Measurements from ENCODE around the gene IER3.

IER3 gene

DNA sequence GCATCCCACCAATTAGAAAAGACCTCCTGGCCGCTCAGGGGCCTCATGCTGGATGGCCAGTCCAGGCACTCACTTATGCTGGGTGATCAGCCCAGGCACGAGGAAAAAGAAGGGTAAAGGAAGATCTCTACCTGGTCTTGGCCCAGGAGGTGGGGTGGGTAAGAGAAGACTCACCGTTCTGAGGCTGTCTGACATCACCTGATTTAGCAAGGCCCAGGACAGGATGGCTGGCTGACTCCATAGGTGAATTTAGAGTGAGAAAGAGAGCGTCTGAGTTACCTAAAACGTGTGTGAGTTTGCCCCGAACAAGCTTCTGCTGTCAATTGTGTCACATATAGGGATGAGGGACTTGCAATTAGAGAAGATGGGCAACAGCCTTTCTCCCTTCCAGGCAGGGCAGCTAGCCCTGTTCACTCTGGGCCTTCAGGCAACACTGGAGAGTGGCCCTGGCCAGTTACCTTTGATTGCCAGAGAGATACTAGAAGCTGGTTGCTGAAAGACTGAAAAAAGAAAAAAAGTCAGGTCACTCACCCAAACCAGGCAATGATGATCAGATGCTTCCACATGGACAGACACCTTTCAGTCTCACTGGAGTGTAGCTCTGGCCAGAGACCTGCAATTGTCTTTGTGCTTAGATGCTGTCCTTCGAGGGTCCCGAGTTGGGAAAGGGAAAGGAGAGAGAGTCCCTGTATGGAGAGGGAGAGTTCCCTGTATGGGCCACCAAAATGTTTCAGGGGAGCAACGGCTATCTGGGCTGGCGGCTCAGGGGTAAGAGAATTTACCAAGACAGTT, 35.7 kb upstream of the IER3 start:
- Histone ChIP-seq H3K27ac (peak overlapping the region; percentile 71 to 89), H3K4me3 (no peak overlapping the region), H3K27me3 (no peaks in the 10 kb centered on the region), H3K9me3 (no peaks in the 10 kb centered on the region), H3K4me1 (peaks cover 4 to 49% (median 42%) of the 10 kb centered on the region in 4 donors), H3K36me3 (no peaks in the 10 kb centered on the region)
- TF ChIP-seq, protein P1, sequence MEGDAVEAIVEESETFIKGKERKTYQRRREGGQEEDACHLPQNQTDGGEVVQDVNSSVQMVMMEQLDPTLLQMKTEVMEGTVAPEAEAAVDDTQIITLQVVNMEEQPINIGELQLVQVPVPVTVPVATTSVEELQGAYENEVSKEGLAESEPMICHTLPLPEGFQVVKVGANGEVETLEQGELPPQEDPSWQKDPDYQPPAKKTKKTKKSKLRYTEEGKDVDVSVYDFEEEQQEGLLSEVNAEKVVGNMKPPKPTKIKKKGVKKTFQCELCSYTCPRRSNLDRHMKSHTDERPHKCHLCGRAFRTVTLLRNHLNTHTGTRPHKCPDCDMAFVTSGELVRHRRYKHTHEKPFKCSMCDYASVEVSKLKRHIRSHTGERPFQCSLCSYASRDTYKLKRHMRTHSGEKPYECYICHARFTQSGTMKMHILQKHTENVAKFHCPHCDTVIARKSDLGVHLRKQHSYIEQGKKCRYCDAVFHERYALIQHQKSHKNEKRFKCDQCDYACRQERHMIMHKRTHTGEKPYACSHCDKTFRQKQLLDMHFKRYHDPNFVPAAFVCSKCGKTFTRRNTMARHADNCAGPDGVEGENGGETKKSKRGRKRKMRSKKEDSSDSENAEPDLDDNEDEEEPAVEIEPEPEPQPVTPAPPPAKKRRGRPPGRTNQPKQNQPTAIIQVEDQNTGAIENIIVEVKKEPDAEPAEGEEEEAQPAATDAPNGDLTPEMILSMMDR (IDR thresholded peaks at IDR 0.05), result no peak
- intact Hi-C loops (cut with DNase I; ENCODE audit: low total_unique reads), result no loop called here
- DNase-seq, result no peak

DNA sequence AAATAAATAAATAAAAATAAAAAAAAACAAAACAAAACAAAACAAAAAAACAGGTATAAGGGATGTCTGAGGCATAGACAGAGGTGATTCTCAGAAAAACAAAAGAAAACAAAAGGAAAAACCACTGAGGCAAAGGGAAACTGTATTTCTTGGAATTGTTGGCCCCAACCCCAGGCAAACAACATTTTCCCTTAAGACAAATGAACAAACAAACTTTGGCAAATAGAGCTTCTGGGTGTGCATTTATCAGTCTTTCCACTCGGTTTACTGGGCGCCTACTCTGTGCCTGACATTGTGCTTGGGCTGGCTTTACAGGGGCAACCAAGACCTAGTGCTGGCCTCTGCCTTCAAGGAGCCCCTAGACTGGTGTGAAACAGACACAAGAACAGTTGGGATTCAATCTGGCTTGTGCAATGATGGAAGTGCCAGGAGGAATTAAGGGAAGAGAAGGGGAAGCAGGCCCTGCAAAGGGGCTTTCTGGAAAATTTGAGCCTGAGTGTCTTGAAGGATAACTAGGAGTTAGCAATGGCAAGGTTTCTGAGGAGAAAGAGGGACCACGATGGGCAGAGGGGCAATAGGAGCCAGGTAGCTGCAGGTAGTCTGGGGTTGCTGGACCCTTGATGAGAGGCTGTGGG, 33.8 kb upstream of the IER3 start:
- TF ChIP-seq, protein P1 (IDR thresholded peaks at IDR 0.05), result no peak
- Histone ChIP-seq H3K9me3 (no peaks in the 10 kb centered on the region), H3K4me3 (no peak overlapping the region), H3K36me3 (no peaks in the 10 kb centered on the region), H3K27ac (peak overlapping the region; percentile 71 to 89), H3K4me1 (peaks cover 4 to 49% (median 42%) of the 10 kb centered on the region in 4 donors), H3K27me3 (no peaks in the 10 kb centered on the region)
- DNase-seq, result no peak
- intact Hi-C loops (cut with DNase I; ENCODE audit: low total_unique reads), result no loop called here

DNA sequence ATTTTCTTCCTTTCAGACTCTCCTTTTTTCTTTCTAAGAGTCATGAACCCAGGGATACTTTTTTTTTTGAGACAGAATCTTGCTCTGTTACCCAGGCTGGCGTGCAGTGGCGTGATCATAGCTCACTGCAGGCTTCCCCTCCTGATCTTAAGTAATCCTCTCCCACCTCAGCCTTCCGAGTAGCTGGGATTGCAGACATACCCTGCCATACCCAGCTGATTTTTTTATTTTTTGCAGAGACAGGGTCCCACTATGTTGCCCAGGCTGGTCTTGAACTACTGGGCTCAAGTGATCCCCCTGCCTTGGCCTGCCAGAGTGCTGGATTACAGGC, 32.8 kb upstream of the IER3 start:
- Histone ChIP-seq H3K4me1 (peaks cover 4 to 41% (median 38%) of the 10 kb centered on the region in 4 donors), H3K9me3 (no peaks in the 10 kb centered on the region), H3K36me3 (no peaks in the 10 kb centered on the region), H3K27ac (no peak overlapping the region), H3K27me3 (no peaks in the 10 kb centered on the region), H3K4me3 (no peak overlapping the region)
- DNase-seq, result no peak
- intact Hi-C loops (cut with DNase I; ENCODE audit: low total_unique reads), result no loop called here
- TF ChIP-seq, protein P1 (IDR thresholded peaks at IDR 0.05), result no peak

DNA sequence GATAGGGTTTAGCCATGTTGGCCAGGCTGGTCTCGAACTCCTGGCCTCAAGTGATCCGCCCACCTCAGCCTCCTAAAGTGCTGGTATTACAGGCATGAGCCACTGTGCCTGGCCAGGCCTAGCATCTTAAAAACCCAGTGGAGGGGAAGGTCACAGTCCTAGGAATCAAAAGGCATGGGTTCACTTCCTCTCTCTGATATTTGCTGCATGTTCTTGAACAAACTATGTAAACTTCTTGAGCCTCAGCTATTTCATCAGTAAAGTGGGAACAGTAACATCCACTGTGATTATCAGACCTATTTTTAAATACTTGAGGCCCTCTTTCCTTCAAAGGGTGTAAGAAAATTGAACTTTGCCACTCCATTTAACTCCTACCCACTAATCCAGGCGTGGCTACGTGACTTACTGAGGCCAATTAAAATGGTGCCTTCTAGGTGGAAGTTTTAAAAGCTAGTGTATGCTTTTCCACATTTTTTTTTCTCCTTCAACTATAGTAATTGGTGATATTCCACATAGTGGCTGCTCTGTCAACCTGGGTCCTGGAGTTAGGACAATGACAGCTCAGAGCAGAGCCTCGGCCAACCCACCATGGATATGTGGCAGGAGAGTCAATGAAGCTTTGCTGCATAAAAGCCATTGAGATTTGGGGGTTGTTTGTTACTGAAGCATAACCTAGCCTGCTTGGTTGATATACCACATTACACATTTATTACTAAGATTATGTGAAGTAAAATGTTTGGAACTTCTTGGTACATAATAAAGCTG, 32.2 kb upstream of the IER3 start:
- no peak for DNase-seq
- H3K27me3 ChIP-seq, result no peaks in the 10 kb centered on the region
- TF ChIP-seq, protein P1 (IDR thresholded peaks at IDR 0.05), result no peak
- no peaks in the 10 kb centered on the region for H3K9me3 ChIP-seq
- H3K36me3 ChIP-seq, result no peaks in the 10 kb centered on the region
- no peak overlapping the region for H3K27ac ChIP-seq
- intact Hi-C loops (cut with DNase I; ENCODE audit: low total_unique reads), result no loop called here
- no peak overlapping the region for H3K4me3 ChIP-seq
- H3K4me1 ChIP-seq, result peaks cover 4 to 37% (median 34%) of the 10 kb centered on the region in 4 donors

DNA sequence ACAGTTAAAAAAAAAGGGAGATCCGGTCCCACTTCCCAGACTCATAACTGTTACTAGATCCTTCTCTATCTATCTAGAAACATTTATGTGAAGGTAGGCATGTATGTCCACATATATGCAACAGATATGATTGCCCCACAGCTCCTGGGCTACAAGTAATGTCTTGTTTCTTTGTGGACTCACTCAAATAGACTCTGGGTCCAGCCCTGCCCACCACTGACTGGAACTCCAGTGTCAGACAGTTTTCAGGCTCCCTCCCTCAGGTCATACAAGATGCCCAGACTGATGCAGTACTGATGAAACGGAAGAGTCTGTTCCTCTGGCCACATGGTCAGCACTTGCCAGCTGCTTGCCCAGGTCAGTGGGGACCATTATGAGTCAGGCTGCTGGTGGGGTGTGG, 30.8 kb upstream of the IER3 start:
- Histone ChIP-seq H3K27ac (no peak overlapping the region), H3K4me3 (no peak overlapping the region), H3K36me3 (no peaks in the 10 kb centered on the region), H3K4me1 (peaks cover 4 to 24% (median 21%) of the 10 kb centered on the region in 4 donors), H3K27me3 (no peaks in the 10 kb centered on the region), H3K9me3 (no peaks in the 10 kb centered on the region)
- DNase-seq, result no peak
- TF ChIP-seq, protein P1 (IDR thresholded peaks at IDR 0.05), result no peak
- intact Hi-C loops (cut with DNase I; ENCODE audit: low total_unique reads), result no loop called here
